AG10803 (cell line): ENCODE results near the gene ASZ1.

Source experiments
- DNase-seq: peaks from one replicate; pipeline ENCODE4 v3.0.0; 2010; ENCODE audit warnings: low read depth
- H3K4me3 ChIP-seq: 2 replicates; pipeline ENCODE4 v1.5.1; 2011; ENCODE audit warnings: mild to moderate bottlenecking, low read length, control low read depth
- TF ChIP-seq, protein P1 (sequence below): conservative IDR thresholded peaks from 2 replicates; pipeline ENCODE4 v1.5.1; 2011; ENCODE audit warnings: mild to moderate bottlenecking, low read length, control low read depth, inconsistent platforms

Gene ASZ1

DNA sequence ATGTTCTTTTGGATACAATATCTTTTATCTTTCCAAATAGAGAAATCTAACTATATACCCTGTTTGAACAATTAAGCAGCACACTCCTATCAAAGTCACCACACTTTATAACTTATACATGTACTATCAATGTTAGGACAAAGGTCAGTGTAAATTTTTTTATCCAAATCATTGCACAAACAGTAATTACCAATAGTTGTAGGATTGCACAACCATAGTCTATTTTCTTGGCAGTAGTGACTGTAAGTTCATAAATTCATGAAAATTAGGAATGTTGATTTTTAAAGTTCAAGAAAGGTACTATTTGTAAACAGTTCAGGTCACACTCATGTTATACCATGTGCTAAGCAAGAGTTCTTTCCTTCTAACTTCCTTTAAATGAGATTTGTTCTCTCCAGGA lies 113.7 kb downstream of the ASZ1 start:
- TF ChIP-seq, protein P1, sequence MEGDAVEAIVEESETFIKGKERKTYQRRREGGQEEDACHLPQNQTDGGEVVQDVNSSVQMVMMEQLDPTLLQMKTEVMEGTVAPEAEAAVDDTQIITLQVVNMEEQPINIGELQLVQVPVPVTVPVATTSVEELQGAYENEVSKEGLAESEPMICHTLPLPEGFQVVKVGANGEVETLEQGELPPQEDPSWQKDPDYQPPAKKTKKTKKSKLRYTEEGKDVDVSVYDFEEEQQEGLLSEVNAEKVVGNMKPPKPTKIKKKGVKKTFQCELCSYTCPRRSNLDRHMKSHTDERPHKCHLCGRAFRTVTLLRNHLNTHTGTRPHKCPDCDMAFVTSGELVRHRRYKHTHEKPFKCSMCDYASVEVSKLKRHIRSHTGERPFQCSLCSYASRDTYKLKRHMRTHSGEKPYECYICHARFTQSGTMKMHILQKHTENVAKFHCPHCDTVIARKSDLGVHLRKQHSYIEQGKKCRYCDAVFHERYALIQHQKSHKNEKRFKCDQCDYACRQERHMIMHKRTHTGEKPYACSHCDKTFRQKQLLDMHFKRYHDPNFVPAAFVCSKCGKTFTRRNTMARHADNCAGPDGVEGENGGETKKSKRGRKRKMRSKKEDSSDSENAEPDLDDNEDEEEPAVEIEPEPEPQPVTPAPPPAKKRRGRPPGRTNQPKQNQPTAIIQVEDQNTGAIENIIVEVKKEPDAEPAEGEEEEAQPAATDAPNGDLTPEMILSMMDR, result no peak
- no peak overlapping the region for H3K4me3 ChIP-seq
- DNase-seq, result no peak
